ENCODE results near the gene CRYBB1. TPM values are rescaled to one million over a fixed set of nuclear protein-coding genes. Genes with fewer than 3 reads are reported as not detected.

The CRYBB1 gene
- total and polyA plus RNA-seq, 2 of the 13 experiments (the other 11 are each of a cell fraction or from before 2014, with no cell fraction given): not detected

DNA sequence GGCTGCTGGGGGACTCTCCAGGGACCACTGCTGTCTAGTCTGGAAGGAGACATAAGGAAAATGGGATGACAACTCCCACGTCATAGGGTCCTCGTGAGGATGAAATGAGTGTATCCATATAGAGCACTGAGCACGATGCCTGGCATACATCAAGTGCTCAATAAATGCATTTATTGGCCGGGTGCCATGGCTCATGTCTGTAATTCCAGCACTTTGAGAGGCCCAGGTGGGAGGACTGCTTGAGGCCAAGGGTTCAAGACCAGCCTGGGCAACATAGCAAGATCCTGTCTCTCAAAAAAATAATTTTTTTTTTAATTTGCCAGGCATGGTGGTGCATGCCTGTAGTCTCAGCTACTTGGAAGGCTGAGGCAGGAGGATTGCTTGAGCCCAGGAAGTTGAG, 15.7 kb downstream of the CRYBB1 start:
- Histone ChIP-seq H3K9me3 (ENCODE audit: low read length) (no peaks in the 10 kb centered on the region), H4K20me1 (ENCODE audit: insufficient read depth, low read length) (no peaks in the 10 kb centered on the region), H3K4me1 (ENCODE audit: insufficient read depth, low read length) (no peaks in the 10 kb centered on the region), H3K27ac (ENCODE audit: extremely low read length, insufficient read depth, low read length) (no peak overlapping the region), H3K36me3 (replicated peaks in 1 of 2; ENCODE audit: control insufficient read depth in 1 of 2, insufficient read depth in 2 of 2, low read length in 2 of 2) (no peaks in the 10 kb centered on the region), H3K4me2 (ENCODE audit: low read depth, low read length) (no peak overlapping the region), H3K4me3 (replicated peaks in 1 of 3; ENCODE audit: insufficient read depth in 1 of 3, low read depth in 2 of 3, low read length in 3 of 3) (no peak overlapping the region), H3K9ac (ENCODE audit: insufficient read depth, low read depth, low read length) (no peak overlapping the region), H2AFZ (ENCODE audit: low read length) (no peak overlapping the region), H3K79me2 (ENCODE audit: insufficient read depth, low read length) (no peaks in the 10 kb centered on the region), H3K27me3 (ENCODE audit: control insufficient read depth in 1 of 2, insufficient read depth in 2 of 2, low read length in 2 of 2) (peaks cover 0 to 9% of the 10 kb centered on the region in 2 experiments; a peak in 2 of 5 replicates)
- intact Hi-C loops (cut with micrococcal nuclease; ENCODE audit: unreplicated experiment): no loop called here
- ChIA-PET CTCF (ENCODE audit: low intra/inter-chr PET ratio, low total read pairs) (no interaction called here), POLR2A (no interaction called here)
- TF ChIP-seq GTF3A (CRISPR knock-in tag; conservative IDR thresholded peaks at IDR 0.05): no peak
- TF ChIP-seq, protein P1, sequence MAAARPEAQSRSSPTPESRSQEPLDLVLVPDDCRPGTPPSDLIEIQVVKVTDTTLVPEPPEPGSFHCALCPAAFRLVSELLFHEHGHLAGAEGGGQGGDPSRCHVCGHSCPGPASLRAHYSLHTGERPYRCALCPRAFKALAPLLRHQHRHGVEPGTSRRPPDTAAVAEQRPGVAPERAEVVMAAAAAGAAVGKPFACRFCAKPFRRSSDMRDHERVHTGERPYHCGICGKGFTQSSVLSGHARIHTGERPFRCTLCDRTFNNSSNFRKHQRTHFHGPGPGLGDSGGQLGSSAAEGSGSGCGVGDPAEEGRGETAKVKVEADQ (CRISPR knock-in tag; IDR thresholded peaks at IDR 0.05; ENCODE audit: borderline replicate concordance): no peak
- no peak for TF ChIP-seq HMG20A (CRISPR knock-in tag; IDR thresholded peaks at IDR 0.05; ENCODE audit: borderline replicate concordance)
- TF ChIP-seq MAFF (IDR thresholded peaks at IDR 0.05; ENCODE audit: low read depth, low read length): no peak
- no peak for TF ChIP-seq RBM39 (IDR thresholded peaks at IDR 0.05; ENCODE audit: low read depth, low read length, poor library complexity, severe bottlenecking)
- DNase-seq (ENCODE audit: low spot score) (no peak), FAIRE-seq (no peak), ATAC-seq (no peak)
- in situ Hi-C loops (cut with HindIII; ENCODE audit: extremely low pct_ligation_motif_present, low pct_unique_long_range_greater_than_20kb): no loop called here
- no TSS peak for BruUV-seq (replicated peaks)
- 17% methylated on average over 4 of the region's 4 CpGs for whole genome bisulfite sequencing (ENCODE audit: low lambda C conversion rate)

DNA sequence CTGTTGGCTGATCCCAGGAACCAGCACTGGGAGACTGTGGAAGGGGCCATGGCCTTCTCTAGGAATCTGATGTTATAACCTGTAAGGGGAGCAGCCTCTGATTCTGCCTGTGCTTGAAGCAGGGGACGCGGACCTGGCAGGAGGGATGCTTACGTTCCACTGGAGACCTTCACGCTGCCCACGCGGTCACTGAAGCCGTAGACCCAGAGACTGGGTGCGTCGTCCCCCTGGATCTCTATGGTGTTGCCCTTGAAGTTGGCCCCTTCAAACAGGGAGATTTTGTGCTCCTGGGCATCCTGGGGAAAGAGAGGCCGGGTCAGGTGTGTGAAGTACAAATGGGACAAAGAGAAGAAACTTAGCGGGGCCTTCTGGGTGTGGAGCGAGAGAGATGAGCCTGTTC, 16.1 kb downstream of the CRYBB1 start:
- intact Hi-C loops (cut with micrococcal nuclease; ENCODE audit: unreplicated experiment): no loop called here
- POLR2A ChIA-PET: no interaction called here
- DNase-seq (ENCODE audit: low spot score) (no peak), FAIRE-seq (no peak), ATAC-seq (no peak)
- BruUV-seq (replicated peaks): no TSS peak
- Histone ChIP-seq H3K4me3 (replicated peaks in 1 of 3; ENCODE audit: insufficient read depth in 1 of 3, low read depth in 2 of 3, low read length in 3 of 3) (no peak overlapping the region), H3K36me3 (replicated peaks in 1 of 2; ENCODE audit: control insufficient read depth in 1 of 2, insufficient read depth in 2 of 2, low read length in 2 of 2) (no peaks in the 10 kb centered on the region), H3K4me1 (ENCODE audit: insufficient read depth, low read length) (no peaks in the 10 kb centered on the region), H3K27ac (ENCODE audit: extremely low read length, insufficient read depth, low read length) (no peak overlapping the region), H3K4me2 (ENCODE audit: low read depth, low read length) (no peak overlapping the region), H2AFZ (ENCODE audit: low read length) (no peak overlapping the region), H3K9me3 (ENCODE audit: low read length) (no peaks in the 10 kb centered on the region), H3K79me2 (ENCODE audit: insufficient read depth, low read length) (no peaks in the 10 kb centered on the region), H3K27me3 (ENCODE audit: control insufficient read depth in 1 of 2, insufficient read depth in 2 of 2, low read length in 2 of 2) (peaks cover 0 to 13% of the 10 kb centered on the region in 2 experiments; a peak in 2 of 5 replicates), H3K9ac (ENCODE audit: insufficient read depth, low read depth, low read length) (no peak overlapping the region), H4K20me1 (ENCODE audit: insufficient read depth, low read length) (no peaks in the 10 kb centered on the region)
- in situ Hi-C loops (cut with HindIII; ENCODE audit: extremely low pct_ligation_motif_present, low pct_unique_long_range_greater_than_20kb): no loop called here
- WGBS (ENCODE audit: low lambda C conversion rate): 66% methylated on average over 12 of the region's 12 CpGs
- CTCF ChIA-PET (ENCODE audit: low intra/inter-chr PET ratio, low total read pairs): no interaction called here
- TF ChIP-seq MIXL1 (CRISPR knock-in tag; IDR thresholded peaks at IDR 0.05): no peak
- TF ChIP-seq, protein P2, sequence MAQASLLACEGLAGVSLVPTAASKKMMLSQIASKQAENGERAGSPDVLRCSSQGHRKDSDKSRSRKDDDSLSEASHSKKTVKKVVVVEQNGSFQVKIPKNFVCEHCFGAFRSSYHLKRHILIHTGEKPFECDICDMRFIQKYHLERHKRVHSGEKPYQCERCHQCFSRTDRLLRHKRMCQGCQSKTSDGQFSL (CRISPR knock-in tag; IDR thresholded peaks at IDR 0.05): no peak
- no peak for TF ChIP-seq ZSCAN20 (CRISPR knock-in tag; IDR thresholded peaks at IDR 0.05; ENCODE audit: borderline replicate concordance)
- TF ChIP-seq, protein P3, sequence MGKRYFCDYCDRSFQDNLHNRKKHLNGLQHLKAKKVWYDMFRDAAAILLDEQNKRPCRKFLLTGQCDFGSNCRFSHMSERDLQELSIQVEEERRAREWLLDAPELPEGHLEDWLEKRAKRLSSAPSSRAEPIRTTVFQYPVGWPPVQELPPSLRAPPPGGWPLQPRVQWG (CRISPR knock-in tag; IDR thresholded peaks at IDR 0.05; ENCODE audit: borderline replicate concordance, low read depth): no peak
- no peak for TF ChIP-seq SRSF1 (optimal IDR thresholded peaks at IDR 0.05; ENCODE audit: low read depth, low read length)
- TF ChIP-seq ZNF546 (CRISPR knock-in tag; conservative IDR thresholded peaks at IDR 0.05): no peak
- TF ChIP-seq ZMYM2 (CRISPR knock-in tag; IDR thresholded peaks at IDR 0.05): no peak
- no peak for TF ChIP-seq YEATS2 (CRISPR knock-in tag; IDR thresholded peaks at IDR 0.05; ENCODE audit: borderline replicate concordance)
- no peak for TF ChIP-seq ZNF772 (CRISPR knock-in tag; IDR thresholded peaks at IDR 0.05)
- TF ChIP-seq, protein P4, sequence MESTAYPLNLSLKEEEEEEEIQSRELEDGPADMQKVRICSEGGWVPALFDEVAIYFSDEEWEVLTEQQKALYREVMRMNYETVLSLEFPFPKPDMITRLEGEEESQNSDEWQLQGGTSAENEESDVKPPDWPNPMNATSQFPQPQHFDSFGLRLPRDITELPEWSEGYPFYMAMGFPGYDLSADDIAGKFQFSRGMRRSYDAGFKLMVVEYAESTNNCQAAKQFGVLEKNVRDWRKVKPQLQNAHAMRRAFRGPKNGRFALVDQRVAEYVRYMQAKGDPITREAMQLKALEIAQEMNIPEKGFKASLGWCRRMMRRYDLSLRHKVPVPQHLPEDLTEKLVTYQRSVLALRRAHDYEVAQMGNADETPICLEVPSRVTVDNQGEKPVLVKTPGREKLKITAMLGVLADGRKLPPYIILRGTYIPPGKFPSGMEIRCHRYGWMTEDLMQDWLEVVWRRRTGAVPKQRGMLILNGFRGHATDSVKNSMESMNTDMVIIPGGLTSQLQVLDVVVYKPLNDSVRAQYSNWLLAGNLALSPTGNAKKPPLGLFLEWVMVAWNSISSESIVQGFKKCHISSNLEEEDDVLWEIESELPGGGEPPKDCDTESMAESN (CRISPR knock-in tag; conservative IDR thresholded peaks at IDR 0.05): no peak
- TF ChIP-seq ZNF678 (CRISPR knock-in tag; IDR thresholded peaks at IDR 0.05): no peak
- no peak for TF ChIP-seq ZSCAN9 (CRISPR knock-in tag; IDR thresholded peaks at IDR 0.05; ENCODE audit: borderline replicate concordance)
- TF ChIP-seq MTA1 (CRISPR knock-in tag; IDR thresholded peaks at IDR 0.05; ENCODE audit: borderline replicate concordance): no peak
